Body of pancreas (tissue), 4 donors: ENCODE data around the gene WWOX.

Experiments used
- POLR2A ChIP-seq, 3 donors: fragments of 450-650 bp; IDR thresholded peaks; one replicate each; pipeline ENCODE4 v1.6.1; 2016; ENCODE audit warnings: antibody characterized with exemption in 3 of 3, mild to moderate bottlenecking in 2 of 3
- TF ChIP-seq, protein P1 (sequence below), 7 experiments: fragments of 450-650 bp in 4 of 7; fragments of 200-600 bp in 3 of 7; sonication (generic) in 3 of 7; IDR thresholded peaks; one replicate each; pipeline ENCODE4 v1.5.1; 2016 to 2019; ENCODE audit warnings: antibody characterized with exemption in 7 of 7

DNA sequence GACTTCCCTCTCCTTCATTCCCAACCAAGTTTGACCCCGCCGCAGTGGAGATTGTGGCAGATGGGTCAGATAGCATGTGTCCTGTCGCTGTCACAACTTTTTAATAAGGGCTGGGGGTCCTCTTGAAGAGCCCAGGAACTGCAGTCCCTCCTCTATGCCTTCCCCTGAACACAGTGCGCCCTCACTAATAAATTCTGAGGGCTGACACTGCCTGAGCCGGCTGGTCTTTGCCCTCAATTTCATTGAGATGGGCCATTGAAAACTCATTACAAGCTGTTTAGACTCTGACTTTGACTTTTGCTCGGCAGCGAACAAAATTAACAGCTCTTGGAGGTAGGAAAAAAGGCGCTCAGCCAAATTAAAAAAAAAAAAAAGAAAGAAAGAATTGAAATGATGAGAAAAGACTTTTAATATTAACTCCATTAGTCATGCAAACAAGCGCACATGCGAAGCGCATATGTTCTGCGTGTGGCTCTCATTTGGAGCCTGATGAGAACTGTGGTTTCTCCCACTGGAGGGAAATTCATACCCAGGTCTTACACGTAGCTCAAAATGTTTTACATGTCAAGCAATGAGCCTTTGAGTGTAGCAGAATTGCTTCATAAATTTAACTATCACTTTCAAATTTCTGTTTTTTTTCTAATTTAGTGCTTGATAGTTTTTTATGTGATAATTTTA, 704.7 kb downstream of the WWOX start:
- no peak for TF ChIP-seq POLR2A (IDR thresholded peaks at IDR 0.05)
- TF ChIP-seq, protein P1, sequence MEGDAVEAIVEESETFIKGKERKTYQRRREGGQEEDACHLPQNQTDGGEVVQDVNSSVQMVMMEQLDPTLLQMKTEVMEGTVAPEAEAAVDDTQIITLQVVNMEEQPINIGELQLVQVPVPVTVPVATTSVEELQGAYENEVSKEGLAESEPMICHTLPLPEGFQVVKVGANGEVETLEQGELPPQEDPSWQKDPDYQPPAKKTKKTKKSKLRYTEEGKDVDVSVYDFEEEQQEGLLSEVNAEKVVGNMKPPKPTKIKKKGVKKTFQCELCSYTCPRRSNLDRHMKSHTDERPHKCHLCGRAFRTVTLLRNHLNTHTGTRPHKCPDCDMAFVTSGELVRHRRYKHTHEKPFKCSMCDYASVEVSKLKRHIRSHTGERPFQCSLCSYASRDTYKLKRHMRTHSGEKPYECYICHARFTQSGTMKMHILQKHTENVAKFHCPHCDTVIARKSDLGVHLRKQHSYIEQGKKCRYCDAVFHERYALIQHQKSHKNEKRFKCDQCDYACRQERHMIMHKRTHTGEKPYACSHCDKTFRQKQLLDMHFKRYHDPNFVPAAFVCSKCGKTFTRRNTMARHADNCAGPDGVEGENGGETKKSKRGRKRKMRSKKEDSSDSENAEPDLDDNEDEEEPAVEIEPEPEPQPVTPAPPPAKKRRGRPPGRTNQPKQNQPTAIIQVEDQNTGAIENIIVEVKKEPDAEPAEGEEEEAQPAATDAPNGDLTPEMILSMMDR (IDR thresholded peaks at IDR 0.05), result no peak
